Endothelial cell of umbilical vein (primary cell): ENCODE data around the gene TLR9. TPM values are rescaled to one million over a fixed set of nuclear protein-coding genes. Genes with fewer than 3 reads are reported as not detected.

ENCODE experiments used
- BruUV-seq: library from RNA; stranded (reverse); fragments of 400-500 nt; replicated peaks from 2 replicates; lab custom pipeline; 2021; lab: Mats Ljungman, UMichigan
- CTCF ChIA-PET: fragments of 300-600, 350-600 bp; sonication (Branson Sonifier 250); formaldehyde crosslinking; loops from one replicate; lab custom pipeline; 2021; ENCODE audit warnings: antibody characterized with exemption, inconsistent platforms; lab: Charles Lee
- POLR2A ChIA-PET: fragments of 300-600, 350-600 bp; sonication (Branson Sonifier 250); formaldehyde crosslinking; loops from one replicate; lab custom pipeline; 2021; ENCODE audit warnings: antibody characterized with exemption, inconsistent platforms; lab: Charles Lee
- DNase-seq: peaks from one replicate; pipeline ENCODE4 v3.0.0-alpha.2; 2011; ENCODE audit warnings: low read depth, low spot score
- FAIRE-seq: peaks from 2 replicates; lab custom pipeline; 2011; peaks lifted over from hg19 to GRCh38; lab: Jason Lieb, UNC
- H2AFZ ChIP-seq: 2 replicates; pipeline ENCODE4 v1.6.0; 2012; ENCODE audit warnings: low read depth, low read length, control low read depth, inconsistent platforms
- H3K27ac ChIP-seq: 2 replicates; pipeline ENCODE4 v1.5.1; 2011; ENCODE audit warnings: low read depth, mild to moderate bottlenecking, control low read depth, low read length, moderate library complexity; ENCODE audit not compliant: insufficient read depth
- H3K27me3 ChIP-seq, 2 experiments: 2 replicates each; pipeline versions ENCODE4 v1.6.0 to v1.6.1; 2011; ENCODE audit warnings: low read length in 2 of 2, mixed read lengths in 1 of 2; ENCODE audit not compliant: control insufficient read depth in 2 of 2, insufficient read depth in 2 of 2
- H3K36me3 ChIP-seq, 2 experiments: 2 replicates in 1 of 2; 3 replicates in 1 of 2; pipeline ENCODE4 v1.5.1; 2011; ENCODE audit warnings: low read length in 2 of 2, mild to moderate bottlenecking in 1 of 2, moderate library complexity in 1 of 2; ENCODE audit not compliant: control insufficient read depth in 2 of 2, insufficient read depth in 2 of 2; ENCODE audit errors: extremely low read depth in 1 of 2
- H3K4me1 ChIP-seq: 3 replicates; pipeline ENCODE4 v1.5.1; 2011; ENCODE audit warnings: mild to moderate bottlenecking, low read length; ENCODE audit not compliant: control insufficient read depth, insufficient read depth; ENCODE audit errors: extremely low read depth
- H3K4me2 ChIP-seq: 2 replicates; pipeline ENCODE4 v1.6.1; 2011; ENCODE audit warnings: low read length, control low read depth, mixed read lengths; ENCODE audit not compliant: insufficient read depth
- H3K4me3 ChIP-seq, 3 experiments: fragments of 200-600 bp in 1 of 3; sonication (generic), shearing (Covaris generic) in 1 of 3; replicated peaks in 1 of 3; 2 replicates each; pipeline ENCODE4 v1.5.1; 2011 to 2016; ENCODE audit warnings: control low read depth in 3 of 3, low read length in 3 of 3, mild to moderate bottlenecking in 2 of 3, inconsistent platforms in 1 of 3, low read depth in 1 of 3, moderate library complexity in 1 of 3; ENCODE audit not compliant: insufficient read depth in 1 of 3
- H3K79me2 ChIP-seq: 2 replicates; pipeline ENCODE4 v1.6.0; 2012; ENCODE audit warnings: low read length, inconsistent platforms; ENCODE audit not compliant: control insufficient read depth, insufficient read depth
- H3K9ac ChIP-seq: replicated peaks from 2 replicates; pipeline ENCODE3; 2011; ENCODE audit warnings: low read length, control low read depth; ENCODE audit not compliant: insufficient read depth; ENCODE audit errors: extremely low read depth
- H3K9me1 ChIP-seq: replicated peaks from 3 replicates; pipeline ENCODE4 v1.6.0; 2011; ENCODE audit warnings: mild to moderate bottlenecking, low read length; ENCODE audit not compliant: control insufficient read depth, insufficient read depth; ENCODE audit errors: extremely low read depth
- H3K9me3 ChIP-seq: replicated peaks from 2 replicates; pipeline ENCODE4 v1.5.1; 2012; ENCODE audit warnings: low read length, inconsistent platforms; ENCODE audit not compliant: control insufficient read depth, insufficient read depth
- H4K20me1 ChIP-seq: replicated peaks from 2 replicates; pipeline ENCODE3; 2011; ENCODE audit warnings: mild to moderate bottlenecking, low read length; ENCODE audit not compliant: control insufficient read depth, insufficient read depth; ENCODE audit errors: extremely low read depth
- CTCF ChIP-seq, 2 donors: IDR thresholded peaks; 1 replicate in 1 of 2; 2 replicates in 1 of 2; pipeline ENCODE4 v1.5.1; 2011; ENCODE audit warnings: low read length in 2 of 2, mild to moderate bottlenecking in 2 of 2, moderate library complexity in 2 of 2, control low read depth in 1 of 2, inconsistent platforms in 1 of 2, low read depth in 1 of 2; ENCODE audit not compliant: insufficient read depth in 1 of 2; ENCODE audit errors: extremely low read depth in 1 of 2
- EZH2 ChIP-seq: IDR thresholded peaks from 2 replicates; pipeline ENCODE4 v1.6.1; 2012; ENCODE audit warnings: borderline replicate concordance, low read depth, mild to moderate bottlenecking, moderate library complexity, low read length, inconsistent platforms; ENCODE audit not compliant: severe bottlenecking
- FOS ChIP-seq: IDR thresholded peaks from 2 replicates; pipeline ENCODE4 v1.6.1; 2011; ENCODE audit warnings: mild to moderate bottlenecking, low read length, moderate library complexity, borderline replicate concordance; ENCODE audit not compliant: insufficient read depth
- GATA2 ChIP-seq: IDR thresholded peaks from 2 replicates; pipeline ENCODE4 v1.7.0; 2011; ENCODE audit warnings: low read depth, mild to moderate bottlenecking, moderate library complexity, mixed read lengths, low read length; ENCODE audit not compliant: insufficient read length, insufficient read depth
- JUN ChIP-seq: IDR thresholded peaks from 2 replicates; pipeline ENCODE4 v1.6.1; 2011; ENCODE audit warnings: borderline replicate concordance, low read depth; ENCODE audit not compliant: insufficient read length, insufficient read depth
- MYC ChIP-seq: IDR thresholded peaks from one replicate; pipeline ENCODE4 v1.6.1; 2011; ENCODE audit warnings: mild to moderate bottlenecking, low read depth, low read length
- POLR2A ChIP-seq: IDR thresholded peaks from 2 replicates; pipeline ENCODE4 v1.6.1; 2012; ENCODE audit warnings: low read depth, mild to moderate bottlenecking, control low read depth, low read length
- POLR2AphosphoS5 ChIP-seq: IDR thresholded peaks from 2 replicates; pipeline ENCODE4 v1.6.1; 2012; ENCODE audit warnings: low read depth, mild to moderate bottlenecking, control low read depth, low read length, moderate library complexity; ENCODE audit not compliant: insufficient read depth
- dilution Hi-C: fragments of 300-500 bp; cut with MboI; formaldehyde crosslinking; loops from one replicate; pipeline ENCODE4 v1.15.0; 2019; ENCODE audit warnings: low sequenced_read_pairs; ENCODE audit not compliant: extremely low pct_ligation_motif_present
- intact Hi-C: fragments of 100-400 bp; cut with micrococcal nuclease; formaldehyde crosslinking; loops from one replicate; pipeline ENCODE4 v1.10.0; 2022
- polyA plus RNA-seq, 4 experiments: library from polyadenylated mRNA; depleted of rRNA in 3 of 4; stranded (reverse) in 3 of 4; unstranded in 1 of 4; fragments of >200 nt; gene quantifications; 2 replicates each; pipeline versions ENCODE4 v1.2.1 to v1.2.3, GENCODE V29; 2011 to 2012; ENCODE audit warnings: missing spikeins in 1 of 4
- total RNA-seq: library from RNA; stranded (reverse); gene quantifications from 2 replicates; pipeline ENCODE4 v1.2.3, GENCODE V29; 2021
- TF ChIP-seq, protein P1 (sequence below): IDR thresholded peaks from 2 replicates; pipeline ENCODE4 v1.6.1; 2011; ENCODE audit not compliant: insufficient read depth, insufficient read length

The TLR9 gene
- total and polyA plus RNA-seq, 2 donors (not counting 3 experiments of a cell fraction or from before 2014, with no cell fraction given), result not detected

DNA sequence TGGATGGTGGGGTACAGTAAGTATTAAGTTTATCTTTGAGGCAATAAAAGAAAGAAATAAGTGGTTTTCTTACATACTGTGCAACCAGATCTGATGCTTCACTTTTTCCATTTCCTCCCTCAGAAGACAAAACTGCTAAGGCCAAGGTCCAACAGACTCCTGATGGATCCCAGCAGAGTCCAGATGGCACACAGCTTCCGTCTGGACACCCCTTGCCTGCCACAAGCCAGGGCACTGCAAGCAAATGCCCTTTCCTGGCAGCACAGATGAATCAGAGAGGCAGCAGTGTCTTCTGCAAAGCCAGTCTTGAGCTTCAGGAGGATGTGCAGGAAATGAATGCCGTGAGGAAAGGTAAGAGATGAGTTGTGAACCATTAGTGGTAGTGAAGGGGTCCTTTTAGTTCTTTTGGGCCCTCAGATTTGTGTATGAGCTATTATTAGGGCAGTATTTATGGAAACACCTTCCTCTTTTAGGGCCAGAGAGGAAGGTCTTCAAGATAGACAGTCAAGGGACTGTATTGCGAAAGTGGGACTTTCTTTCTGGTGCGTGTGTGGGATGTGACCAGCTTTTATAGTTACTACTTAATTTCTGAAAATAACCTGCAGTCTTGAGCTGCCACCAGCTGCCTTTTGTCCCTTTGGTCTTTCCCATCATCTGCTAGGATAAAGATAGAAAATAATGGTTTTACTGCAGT is 22.9 kb downstream of the TLR9 start:
- peaks cover 29 to 42% of the 10 kb centered on the region in 2 experiments for H3K36me3 ChIP-seq

More for the DNA sequence above, 22.9 kb downstream of the TLR9 start:
- ChIA-PET POLR2A (no interaction called here), CTCF (interaction anchor here (1.1 to 1.7 kb wide), 2 partner anchors 18 to 201 kb away, joined by 4 to 5 read pairs; no protein-coding TSS in a partner anchor)
- H3K27me3 ChIP-seq, result no peaks in the 10 kb centered on the region
- BruUV-seq, result no TSS peak
- H3K27ac ChIP-seq, result no peak overlapping the region
- no peak for TF ChIP-seq CTCF (IDR thresholded peaks at IDR 0.05; ENCODE audit: extremely low read depth in 1 of 2, insufficient read depth in 1 of 2, low read depth in 1 of 2, low read length in 2 of 2)
- TF ChIP-seq POLR2AphosphoS5, result no peak
- no peak for TF ChIP-seq EZH2
- no peak for TF ChIP-seq FOS
- TF ChIP-seq POLR2A, result no peak
- TF ChIP-seq, protein P1, sequence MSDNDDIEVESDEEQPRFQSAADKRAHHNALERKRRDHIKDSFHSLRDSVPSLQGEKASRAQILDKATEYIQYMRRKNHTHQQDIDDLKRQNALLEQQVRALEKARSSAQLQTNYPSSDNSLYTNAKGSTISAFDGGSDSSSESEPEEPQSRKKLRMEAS, result no peak
- no peak for TF ChIP-seq JUN
- no peak for TF ChIP-seq GATA2
- TF ChIP-seq MYC, result no peak
- dilution Hi-C loops, result no loop called here
- no peaks in the 10 kb centered on the region for H3K9me3 ChIP-seq
- H2AFZ ChIP-seq, result no peak overlapping the region
- H3K4me3 ChIP-seq, result no peak overlapping the region
- no peaks in the 10 kb centered on the region for H4K20me1 ChIP-seq
- no peak for FAIRE-seq
- no peaks in the 10 kb centered on the region for H3K9me1 ChIP-seq
- H3K9ac ChIP-seq, result no peak overlapping the region
- peaks cover 14% of the 10 kb centered on the region for H3K4me1 ChIP-seq
- H3K79me2 ChIP-seq, result peaks cover 15% of the 10 kb centered on the region
- no peak overlapping the region for H3K4me2 ChIP-seq
- intact Hi-C loops, result no loop called here
- no peak for DNase-seq
